H1 (cell line): ENCODE data around the gene CLDN4. TPM values are rescaled to one million over a fixed set of nuclear protein-coding genes. Genes with fewer than 3 reads are reported as not detected.
A peak's percentile ranks its signal among the peaks of the same experiment; 100 is the strongest.

Source experiments
- CTCF ChIA-PET: fragments of 300-600 bp; sonication (Branson Sonifier 250); formaldehyde crosslinking; loops from one replicate; lab custom pipeline; 2021; ENCODE audit not compliant: partially characterized antibody; lab: Charles Lee
- POLR2A ChIA-PET: fragments of 300-600 bp; sonication (Branson Sonifier 250); formaldehyde crosslinking; loops from one replicate; lab custom pipeline; 2021; ENCODE audit warnings: inconsistent platforms; ENCODE audit not compliant: partially characterized antibody; lab: Charles Lee
- DNase-seq, 2 experiments: peaks; one replicate each; pipeline versions ENCODE4 v3.0.0 to v3.0.0-alpha.2; 2010 to 2022; ENCODE audit warnings: low spot score in 2 of 2, low read depth in 1 of 2, mixed read lengths in 1 of 2
- FAIRE-seq: peaks from 2 replicates; lab custom pipeline; 2011; peaks lifted over from hg19 to GRCh38; lab: Jason Lieb, UNC
- H2AFZ ChIP-seq: 2 replicates; pipeline ENCODE4 v1.8.1; 2012; ENCODE audit warnings: low read length, inconsistent platforms
- H2AK5ac ChIP-seq: 2 replicates; pipeline ENCODE4 v1.6.1; 2013; ENCODE audit warnings: low read depth, low read length
- H2BK120ac ChIP-seq: replicated peaks from 2 replicates; pipeline ENCODE3; 2013; ENCODE audit warnings: low read depth, low read length, inconsistent platforms
- H2BK12ac ChIP-seq: 2 replicates; pipeline ENCODE4 v1.6.1; 2013; ENCODE audit warnings: low read depth, low read length
- H2BK15ac ChIP-seq: 2 replicates; pipeline ENCODE4 v1.6.1; 2013; ENCODE audit warnings: low read length
- H2BK20ac ChIP-seq: 2 replicates; pipeline ENCODE4 v1.6.1; 2013; ENCODE audit warnings: low read length
- H2BK5ac ChIP-seq: 2 replicates; pipeline ENCODE4 v1.6.1; 2013; ENCODE audit warnings: low read depth, low read length
- H3K14ac ChIP-seq: 2 replicates; pipeline ENCODE4 v1.6.1; 2013; ENCODE audit warnings: inconsistent platforms; ENCODE audit not compliant: insufficient read length
- H3K18ac ChIP-seq: 2 replicates; pipeline ENCODE4 v1.6.1; 2013; ENCODE audit warnings: low read length; ENCODE audit errors: extremely low read depth
- H3K23ac ChIP-seq: 2 replicates; pipeline ENCODE4 v1.6.1; 2013; ENCODE audit warnings: inconsistent platforms; ENCODE audit not compliant: insufficient read length
- H3K23me2 ChIP-seq: 2 replicates; pipeline ENCODE4 v1.6.1; 2013; ENCODE audit warnings: low read depth, low read length
- H3K27ac ChIP-seq: 2 replicates; pipeline ENCODE4 v1.6.1; 2011; ENCODE audit warnings: low read depth, low read length, inconsistent platforms
- H3K27me3 ChIP-seq, 4 experiments: replicated peaks in 1 of 4; 1 replicate in 1 of 4; 2 replicates in 3 of 4; pipeline versions ENCODE4 v1.6.1 to v1.8.1; 2011 to 2013; ENCODE audit warnings: low read length in 3 of 4, mild to moderate bottlenecking in 3 of 4, inconsistent platforms in 2 of 4, mixed read lengths in 2 of 4, moderate library complexity in 1 of 4; ENCODE audit not compliant: control insufficient read depth in 3 of 4, insufficient read depth in 3 of 4; ENCODE audit errors: extremely low read depth in 1 of 4
- H3K36me3 ChIP-seq, 4 experiments: 2 replicates each; pipeline versions ENCODE4 v1.6.1 to v1.8.1; 2011 to 2013; ENCODE audit warnings: mild to moderate bottlenecking in 4 of 4, low read length in 3 of 4, moderate library complexity in 2 of 4, control low read depth in 1 of 4, inconsistent platforms in 1 of 4; ENCODE audit not compliant: insufficient read depth in 4 of 4, control insufficient read depth in 2 of 4
- H3K4ac ChIP-seq: replicated peaks from 2 replicates; pipeline ENCODE3; 2013; ENCODE audit warnings: low read length, low read depth, mixed read lengths, inconsistent platforms; ENCODE audit not compliant: insufficient read length
- H3K4me1 ChIP-seq, 4 experiments: replicated peaks in 1 of 4; 1 replicate in 1 of 4; 2 replicates in 3 of 4; pipeline versions ENCODE4 v1.6.1 to v1.8.1; 2011 to 2013; ENCODE audit warnings: low read length in 3 of 4, inconsistent platforms in 2 of 4, mixed read lengths in 1 of 4; ENCODE audit not compliant: insufficient read depth in 4 of 4, control insufficient read depth in 3 of 4
- H3K4me2 ChIP-seq, 2 experiments: 2 replicates each; pipeline versions ENCODE4 v1.6.1 to v1.8.1; 2011 to 2013; ENCODE audit warnings: low read depth in 2 of 2, low read length in 2 of 2, control low read depth in 1 of 2, inconsistent platforms in 1 of 2, mild to moderate bottlenecking in 1 of 2; ENCODE audit not compliant: insufficient read depth in 1 of 2
- H3K4me3 ChIP-seq, 4 experiments: fragments of 200-600, 300-600 bp in 1 of 4; sonication (generic), shearing (Covaris generic), sonication (Bioruptor Twin) in 1 of 4; 2 replicates each; pipeline versions ENCODE4 v1.5.1 to v1.8.1; 2011 to 2016; ENCODE audit warnings: low read length in 4 of 4, low read depth in 3 of 4, control low read depth in 2 of 4, inconsistent platforms in 2 of 4, mild to moderate bottlenecking in 2 of 4, mixed read lengths in 1 of 4, moderate library complexity in 1 of 4; ENCODE audit not compliant: insufficient read depth in 2 of 4; ENCODE audit errors: extremely low read depth in 1 of 4
- H3K56ac ChIP-seq: replicated peaks from 2 replicates; pipeline ENCODE3; 2013; ENCODE audit warnings: low read depth, mild to moderate bottlenecking, mixed read lengths, low read length, inconsistent platforms; ENCODE audit not compliant: insufficient read length
- H3K79me1 ChIP-seq: 2 replicates; pipeline ENCODE4 v1.6.1; 2013; ENCODE audit warnings: low read depth, low read length, control low read depth
- H3K79me2 ChIP-seq, 2 experiments: 2 replicates each; pipeline versions ENCODE4 v1.6.1 to v1.8.1; 2012 to 2013; ENCODE audit warnings: low read length in 2 of 2, mild to moderate bottlenecking in 2 of 2, inconsistent platforms in 1 of 2; ENCODE audit not compliant: insufficient read depth in 2 of 2, control insufficient read depth in 1 of 2
- H3K9ac ChIP-seq, 4 experiments: replicated peaks in 1 of 4; 1 replicate in 1 of 4; 2 replicates in 3 of 4; pipeline versions ENCODE4 v1.6.1 to v1.8.1; 2011 to 2013; ENCODE audit warnings: low read depth in 3 of 4, low read length in 3 of 4, control low read depth in 2 of 4, mild to moderate bottlenecking in 2 of 4, moderate library complexity in 2 of 4, inconsistent platforms in 1 of 4; ENCODE audit errors: extremely low read depth in 1 of 4
- H3K9me3 ChIP-seq, 2 experiments: 2 replicates each; pipeline versions ENCODE4 v1.6.1 to v1.8.1; 2012 to 2013; ENCODE audit warnings: mild to moderate bottlenecking in 2 of 2, moderate library complexity in 2 of 2, control low read depth in 1 of 2, inconsistent platforms in 1 of 2, low read depth in 1 of 2, low read length in 1 of 2, mixed read lengths in 1 of 2; ENCODE audit not compliant: insufficient read depth in 2 of 2
- H4K20me1 ChIP-seq, 2 experiments: replicated peaks in 1 of 2; 2 replicates each; pipeline versions ENCODE3 to v1.8.1; 2011 to 2013; ENCODE audit warnings: inconsistent platforms in 2 of 2, low read length in 2 of 2, mild to moderate bottlenecking in 1 of 2; ENCODE audit not compliant: insufficient read depth in 2 of 2, control insufficient read depth in 1 of 2
- H4K5ac ChIP-seq: 2 replicates; pipeline ENCODE4 v1.6.1; 2013; ENCODE audit warnings: low read length, low read depth, mixed read lengths, inconsistent platforms; ENCODE audit not compliant: insufficient read length
- H4K8ac ChIP-seq: 2 replicates; pipeline ENCODE4 v1.8.0; 2013; ENCODE audit warnings: mild to moderate bottlenecking, moderate library complexity, low read length, inconsistent platforms; ENCODE audit not compliant: insufficient read depth; ENCODE audit errors: extremely low read depth
- H4K91ac ChIP-seq: replicated peaks from 2 replicates; pipeline ENCODE3; 2013; ENCODE audit warnings: low read length, mixed read lengths, inconsistent platforms; ENCODE audit not compliant: insufficient read length
- EP300 ChIP-seq, 2 experiments: IDR thresholded peaks; 1 replicate in 1 of 2; 2 replicates in 1 of 2; pipeline ENCODE4 v1.6.1; 2011 to 2012; ENCODE audit warnings: low read depth in 2 of 2, low read length in 2 of 2, mild to moderate bottlenecking in 2 of 2, borderline replicate concordance in 1 of 2, inconsistent platforms in 1 of 2, moderate library complexity in 1 of 2
- HDAC6 ChIP-seq: IDR thresholded peaks from one replicate; pipeline ENCODE4 v1.7.1; 2012; ENCODE audit warnings: low read depth, mild to moderate bottlenecking, inconsistent platforms, low read length, moderate library complexity
- RNF2 ChIP-seq: fragments of 200-900, 300-1000 bp; sonication (generic); IDR thresholded peaks from 2 replicates; pipeline ENCODE4 v1.7.1; 2016; ENCODE audit warnings: borderline replicate concordance, low read depth, mild to moderate bottlenecking, antibody characterized with exemption, low read length; ENCODE audit not compliant: poor library complexity, severe bottlenecking; ENCODE audit errors: missing control alignments
- SP2 ChIP-seq: IDR thresholded peaks from 2 replicates; pipeline ENCODE4 v1.6.1; 2012; ENCODE audit warnings: mild to moderate bottlenecking, low read length, inconsistent platforms
- SRF ChIP-seq: IDR thresholded peaks from 2 replicates; pipeline ENCODE4 v1.6.1; 2011; ENCODE audit warnings: mild to moderate bottlenecking, low read depth, low read length, moderate library complexity
- WGBS, 2 experiments: shearing (Covaris generic) in 1 of 2; methylation state at CpG; one replicate each; pipeline versions ENCODE4 v1.1.6 to v1.1.7; 2013 to 2015; ENCODE audit warnings: low lambda C conversion rate in 2 of 2, mixed read lengths in 2 of 2, inconsistent platforms in 1 of 2, low coverage in 1 of 2, missing lambda C conversion rate in 1 of 2; ENCODE audit not compliant: insufficient replicate concordance in 2 of 2, insufficient coverage in 1 of 2, insufficient read length in 1 of 2; ENCODE audit errors: extremely low coverage in 1 of 2, missing lambda C conversion rate in 1 of 2; 5-methylcytosine and 5-hydroxymethylcytosine counted together
- long read RNA-seq, 2 experiments: library from RNA in 1 of 2; library from capped mRNA in 1 of 2; stranded (forward); transcript quantifications; one replicate each; pipeline ENCODE4 v2.0.0, GENCODE V29; 2021; ENCODE audit warnings: inconsistent platforms in 1 of 2
- polyA minus RNA-seq, 3 experiments: library from RNA; depleted of rRNA, polyadenylated mRNA; stranded (reverse); fragments of >200 nt; gene quantifications; 1 replicate in 2 of 3; 2 replicates in 1 of 3; pipeline ENCODE4 v1.2.3, GENCODE V29; 2011
- polyA plus RNA-seq, 7 experiments: library from polyadenylated mRNA; depleted of rRNA in 3 of 7; stranded (reverse) in 5 of 7; unstranded in 2 of 7; fragments of >200 nt in 5 of 7; fragments of 200-250 nt in 2 of 7; gene quantifications; 1 replicate in 5 of 7; 2 replicates in 1 of 7; 4 replicates in 1 of 7; pipeline versions ENCODE4 v1.2.1 to v1.2.3, GENCODE V29; 2011 to 2013; ENCODE audit warnings: missing spikeins in 2 of 7, mixed read lengths in 2 of 7
- total RNA-seq: library from RNA; stranded (reverse); fragmentation: NEBNext Ultra II Directional; extraction: Animal tissue kit (Norgen Biotek cat#: 25700); gene quantifications from 2 replicates; pipeline ENCODE4 v1.2.1, GENCODE V29; 2021

The CLDN4 gene, protein sequence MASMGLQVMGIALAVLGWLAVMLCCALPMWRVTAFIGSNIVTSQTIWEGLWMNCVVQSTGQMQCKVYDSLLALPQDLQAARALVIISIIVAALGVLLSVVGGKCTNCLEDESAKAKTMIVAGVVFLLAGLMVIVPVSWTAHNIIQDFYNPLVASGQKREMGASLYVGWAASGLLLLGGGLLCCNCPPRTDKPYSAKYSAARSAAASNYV
- total RNA-seq (28.0 TPM in 2 replicates), polyA plus RNA-seq (2011; rRNA removed) (69.3 and 112 TPM in 2 replicates), polyA minus RNA-seq (2011; rRNA and poly(A)+ RNA removed) (30.3 and 31.4 TPM in 2 replicates)
- polyA plus RNA-seq (2011; cell fraction: cytosol; rRNA removed): 77.0 TPM
- 68.1 TPM for polyA plus RNA-seq (2011; cell fraction: nucleus; rRNA removed)
- 23.8 to 46.5 TPM (median 45.3 TPM) in 4 replicates for polyA plus RNA-seq (2012, experiment 1 of 2)
- polyA plus RNA-seq (2012, experiment 2 of 2): 45.3 TPM
- 57.8 TPM for polyA plus RNA-seq (2013, experiment 1 of 2)
- polyA plus RNA-seq (2013, experiment 2 of 2): 59.7 TPM
- polyA minus RNA-seq (2011; cell fraction: cytosol; rRNA and poly(A)+ RNA removed): 33.1 TPM
- polyA minus RNA-seq (2011; cell fraction: nucleus; rRNA and poly(A)+ RNA removed): 34.6 TPM
- long read RNA-seq, experiment 1, transcript CLDN4-201 (1 exons, 1,831 nt): major isoform, 20 of 20 reads
- long read RNA-seq, experiment 1, partial matches to known transcripts: 0 of 20 reads
- long read RNA-seq, experiment 1, other reads (novel, unspliced or antisense): 0 of 20 reads
- long read RNA-seq, experiment 2, transcript CLDN4-201 (1 exons, 1,831 nt): major isoform, 47 of 47 reads
- long read RNA-seq, experiment 2, partial matches to known transcripts: 0 of 47 reads
- long read RNA-seq, experiment 2, other reads (novel, unspliced or antisense): 0 of 47 reads

DNA sequence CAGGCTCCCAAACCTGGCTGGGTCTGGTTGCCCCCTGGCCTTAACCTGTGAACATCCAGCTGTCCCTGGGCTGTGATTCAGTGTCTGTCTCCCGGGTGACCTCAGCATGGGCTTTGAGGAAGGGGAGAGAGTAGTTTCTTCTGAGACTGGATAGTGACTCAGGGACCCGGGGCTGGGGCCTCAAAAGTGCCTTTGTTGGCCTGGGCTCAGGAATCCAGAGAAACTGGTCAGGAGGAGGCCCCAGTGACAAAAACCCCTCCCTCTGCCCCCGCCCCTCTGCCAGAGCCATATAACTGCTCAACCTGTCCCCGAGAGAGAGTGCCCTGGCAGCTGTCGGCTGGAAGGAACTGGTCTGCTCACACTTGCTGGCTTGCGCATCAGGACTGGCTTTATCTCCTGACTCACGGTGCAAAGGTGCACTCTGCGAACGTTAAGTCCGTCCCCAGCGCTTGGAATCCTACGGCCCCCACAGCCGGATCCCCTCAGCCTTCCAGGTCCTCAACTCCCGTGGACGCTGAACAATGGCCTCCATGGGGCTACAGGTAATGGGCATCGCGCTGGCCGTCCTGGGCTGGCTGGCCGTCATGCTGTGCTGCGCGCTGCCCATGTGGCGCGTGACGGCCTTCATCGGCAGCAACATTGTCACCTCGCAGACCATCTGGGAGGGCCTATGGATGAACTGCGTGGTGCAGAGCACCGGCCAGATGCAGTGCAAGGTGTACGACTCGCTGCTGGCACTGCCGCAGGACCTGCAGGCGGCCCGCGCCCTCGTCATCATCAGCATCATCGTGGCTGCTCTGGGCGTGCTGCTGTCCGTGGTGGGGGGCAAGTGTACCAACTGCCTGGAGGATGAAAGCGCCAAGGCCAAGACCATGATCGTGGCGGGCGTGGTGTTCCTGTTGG is at the start of gene CLDN4:
Gene CLDN4 (plus strand): TSS at position 316 of the 903 bp plus-strand sequence. CDS start 206 bp downstream, at position 522.
- Histone ChIP-seq H3K27ac (peak within 1 kb of the TSS; percentile 94), H3K4ac (peak within 1 kb of the TSS; percentile 87), H3K4me2 (peak within 1 kb of the TSS; percentile 63 to 82), H2BK15ac (peak within 1 kb of the TSS; percentile 98; the same call in 1 of the 2 replicates), H4K91ac (peak within 1 kb of the TSS; percentile 95), H4K20me1 (no peaks in the 10 kb centered on the region), H2BK5ac (peak within 1 kb of the TSS; percentile 92), H2BK20ac (peak within 1 kb of the TSS; percentile 100), H2AFZ (no peak within 1 kb of the TSS), H3K23me2 (peaks cover 17% of the 10 kb centered on the region; the same call in 1 of the 2 replicates), H2BK12ac (peak within 1 kb of the TSS; percentile 97), H4K8ac (peak within 1 kb of the TSS; percentile 95), H3K4me1 (peaks cover 22 to 56% (median 43%) of the 10 kb centered on the region in 4 experiments), H3K56ac (peak within 1 kb of the TSS; percentile 86), H2AK5ac (peak within 1 kb of the TSS; percentile 84), H3K79me1 (peaks cover 5% of the 10 kb centered on the region; the same call in 1 of the 2 replicates), H2BK120ac (peak within 1 kb of the TSS; percentile 80), H3K14ac (no peak within 1 kb of the TSS), H3K9ac (peak within 1 kb of the TSS; percentile 46 to 76 (median 70)), H3K36me3 (no peaks in the 10 kb centered on the region; a peak in 1 of 8 replicates), H4K5ac (peak within 1 kb of the TSS; percentile 80), H3K23ac (no peak within 1 kb of the TSS), H3K18ac (peak within 1 kb of the TSS; percentile 95), H3K27me3 (peaks cover 0 to 4% (median 0%) of the 10 kb centered on the region in 4 experiments; a peak in 2 of 7 replicates), H3K4me3 (peak within 1 kb of the TSS; percentile 43 to 63 (median 60)), H3K79me2 (no peaks in the 10 kb centered on the region; a peak in 1 of 4 replicates), H3K9me3 (peaks cover 5 to 7% of the 10 kb centered on the region in 2 experiments; a peak in 2 of 4 replicates)
- DNase-seq (peak in 1 of 2 experiments; percentile 84), FAIRE-seq (no peak)
- 45% methylated on average over 40 of the region's 42 CpGs; no CpG with 5 or more reads in 1 of the 2 experiments for WGBS, 2 experiments
- ChIA-PET POLR2A (interaction anchor here (0.8 to 6.8 kb wide), 9 partner anchors 8 to 89 kb away, joined by 3 to 96 read pairs (median 20); partner anchors contain the start of genes ABHD11 and METTL27), CTCF (interaction anchor here (1.2 to 5.5 kb wide), 5 partner anchors 9 to 96 kb away, joined by 5 to 65 read pairs (median 15); partner anchors contain the start of gene METTL27)
- TF ChIP-seq RNF2 (no peak), SRF (no peak), HDAC6 (no peak), EP300 (IDR thresholded peaks at IDR 0.05; ENCODE audit: borderline replicate concordance in 1 of 2, low read depth in 2 of 2, low read length in 2 of 2) (no peak; a peak in 1 of 3 replicates), SP2 (no peak)
